ENCODE measurements around the gene FAM81A. TPM values are rescaled to one million over a fixed set of nuclear protein-coding genes. Genes with fewer than 3 reads are reported as not detected.

Gene FAM81A
- total RNA-seq, 4 donors from 2014 or later, result 0.27 to 14.3 (median 2.4) TPM

DNA sequence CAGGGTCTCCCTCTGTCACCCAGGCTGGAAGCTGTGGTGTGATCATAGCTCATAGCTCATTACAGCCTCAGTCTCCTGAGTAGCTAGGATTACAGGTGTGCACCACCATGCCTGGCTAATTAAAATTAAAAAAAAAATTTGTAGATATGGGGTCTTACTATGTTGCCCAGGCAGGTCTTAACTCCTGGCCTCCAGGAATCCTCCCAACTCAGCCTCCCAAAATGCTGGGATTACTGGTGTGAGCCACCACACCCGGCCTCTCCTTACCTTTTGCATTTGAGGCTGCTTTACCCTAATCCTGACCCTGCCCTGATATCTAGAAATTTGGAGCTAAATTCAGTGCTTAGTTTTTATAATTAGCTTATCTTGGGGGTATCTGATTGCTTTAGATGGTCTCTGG, 90.4 kb downstream of the FAM81A start:
- Histone ChIP-seq H3K9me3 (no peaks in the 10 kb centered on the region), H3K36me3 (no peaks in the 10 kb centered on the region), H3K4me3 (replicated peaks in 1 of 3) (no peak overlapping the region), H3K27me3 (no peaks in the 10 kb centered on the region), H3K4me1 (peaks cover 0 to 5% of the 10 kb centered on the region in 2 donors), H3K27ac (no peak overlapping the region)
- no peak for DNase-seq
- 88 to 94% methylated on average over 1 of the region's 1 CpG for WGBS, 2 donors
- TF ChIP-seq POLR2A (IDR thresholded peaks at IDR 0.05), result no peak
- TF ChIP-seq, protein P1, sequence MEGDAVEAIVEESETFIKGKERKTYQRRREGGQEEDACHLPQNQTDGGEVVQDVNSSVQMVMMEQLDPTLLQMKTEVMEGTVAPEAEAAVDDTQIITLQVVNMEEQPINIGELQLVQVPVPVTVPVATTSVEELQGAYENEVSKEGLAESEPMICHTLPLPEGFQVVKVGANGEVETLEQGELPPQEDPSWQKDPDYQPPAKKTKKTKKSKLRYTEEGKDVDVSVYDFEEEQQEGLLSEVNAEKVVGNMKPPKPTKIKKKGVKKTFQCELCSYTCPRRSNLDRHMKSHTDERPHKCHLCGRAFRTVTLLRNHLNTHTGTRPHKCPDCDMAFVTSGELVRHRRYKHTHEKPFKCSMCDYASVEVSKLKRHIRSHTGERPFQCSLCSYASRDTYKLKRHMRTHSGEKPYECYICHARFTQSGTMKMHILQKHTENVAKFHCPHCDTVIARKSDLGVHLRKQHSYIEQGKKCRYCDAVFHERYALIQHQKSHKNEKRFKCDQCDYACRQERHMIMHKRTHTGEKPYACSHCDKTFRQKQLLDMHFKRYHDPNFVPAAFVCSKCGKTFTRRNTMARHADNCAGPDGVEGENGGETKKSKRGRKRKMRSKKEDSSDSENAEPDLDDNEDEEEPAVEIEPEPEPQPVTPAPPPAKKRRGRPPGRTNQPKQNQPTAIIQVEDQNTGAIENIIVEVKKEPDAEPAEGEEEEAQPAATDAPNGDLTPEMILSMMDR (IDR thresholded peaks at IDR 0.05), result no peak
- intact Hi-C loops (cut with DNase I), result no loop called here

DNA sequence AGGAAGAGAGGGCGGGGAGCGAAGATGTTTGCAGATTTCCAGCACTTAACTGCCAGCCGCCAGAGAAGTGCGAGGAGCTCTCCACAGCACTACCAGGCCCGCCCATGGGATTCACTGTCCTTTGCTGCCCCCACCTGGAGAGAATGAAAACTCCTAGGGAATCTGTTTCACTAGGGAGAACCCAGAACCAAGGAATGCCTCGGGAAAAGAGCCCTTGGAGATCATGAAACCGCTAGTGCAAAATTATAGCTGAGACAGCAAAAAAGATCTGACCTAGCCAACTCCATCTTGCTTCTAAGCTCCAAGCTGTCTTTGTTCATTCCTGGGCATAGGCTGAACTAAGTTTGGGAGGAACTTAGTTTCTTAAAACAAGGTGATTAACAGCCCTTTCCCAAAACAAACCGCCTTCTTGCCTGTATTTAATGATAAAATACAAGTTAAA, 91.0 kb downstream of the FAM81A start:
- DNase-seq, result peak; percentile 86 to 89
- 13% methylated on average over 8 of the region's 8 CpGs for WGBS, 2 donors
- no peak for TF ChIP-seq POLR2A (IDR thresholded peaks at IDR 0.05)
- TF ChIP-seq, protein P1 (IDR thresholded peaks at IDR 0.05), result peak; percentile 46 to 90 (median 79)

DNA sequence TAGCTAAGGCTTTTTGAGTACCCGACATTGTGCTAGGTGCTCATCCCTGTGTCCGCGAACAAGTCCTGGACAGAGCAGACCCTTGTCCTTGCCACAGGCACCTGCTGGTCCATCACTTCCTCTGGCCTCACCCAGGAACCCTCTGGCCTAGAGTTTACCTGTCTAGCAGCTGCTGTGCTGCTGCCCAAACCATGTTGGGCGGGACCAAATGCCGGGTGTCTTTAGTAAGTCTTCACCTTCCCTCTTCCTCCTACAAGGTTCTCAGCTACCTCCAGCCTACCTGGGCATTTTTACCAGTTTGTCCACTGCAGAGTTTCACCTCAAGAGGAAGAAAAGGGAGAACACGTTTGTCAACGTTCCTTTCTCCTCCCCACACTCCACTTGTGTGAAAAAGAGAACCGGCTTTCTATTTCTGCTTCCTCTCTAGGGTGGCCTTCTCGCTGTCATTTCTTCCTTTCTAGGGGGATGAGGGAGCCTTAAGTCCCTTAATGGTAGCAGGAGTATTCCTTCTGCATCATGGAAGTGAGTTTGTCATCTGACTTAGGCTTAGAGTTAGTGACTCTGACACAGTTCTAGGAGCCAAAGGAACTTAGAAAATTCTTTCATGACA, 93.2 kb downstream of the FAM81A start:
- DNase-seq, result no peak
- Histone ChIP-seq H3K4me3 (replicated peaks in 1 of 3) (no peak overlapping the region), H3K36me3 (no peaks in the 10 kb centered on the region), H3K4me1 (peaks cover 0 to 5% of the 10 kb centered on the region in 2 donors), H3K27me3 (no peaks in the 10 kb centered on the region), H3K27ac (no peak overlapping the region), H3K9me3 (no peaks in the 10 kb centered on the region)
- intact Hi-C loops (cut with DNase I), result loop anchor here (10.0 kb wide), 1 partner anchor 84 kb away; the partner anchor contains the start of gene GCNT3
- no peak for TF ChIP-seq POLR2A (IDR thresholded peaks at IDR 0.05)
- TF ChIP-seq, protein P1 (IDR thresholded peaks at IDR 0.05), result no peak
- 73 to 78% methylated on average over 9 of the region's 9 CpGs for WGBS, 2 donors

More for the DNA sequence above, 91.0 kb downstream of the FAM81A start:
- intact Hi-C loops (cut with DNase I), result no loop called here
- no peaks in the 10 kb centered on the region for H3K9me3 ChIP-seq
- no peak overlapping the region for H3K4me3 ChIP-seq (replicated peaks in 1 of 3)
- no peak overlapping the region for H3K27ac ChIP-seq
- H3K27me3 ChIP-seq, result no peaks in the 10 kb centered on the region
- peaks cover 0 to 5% of the 10 kb centered on the region in 2 donors for H3K4me1 ChIP-seq
- no peaks in the 10 kb centered on the region for H3K36me3 ChIP-seq

DNA sequence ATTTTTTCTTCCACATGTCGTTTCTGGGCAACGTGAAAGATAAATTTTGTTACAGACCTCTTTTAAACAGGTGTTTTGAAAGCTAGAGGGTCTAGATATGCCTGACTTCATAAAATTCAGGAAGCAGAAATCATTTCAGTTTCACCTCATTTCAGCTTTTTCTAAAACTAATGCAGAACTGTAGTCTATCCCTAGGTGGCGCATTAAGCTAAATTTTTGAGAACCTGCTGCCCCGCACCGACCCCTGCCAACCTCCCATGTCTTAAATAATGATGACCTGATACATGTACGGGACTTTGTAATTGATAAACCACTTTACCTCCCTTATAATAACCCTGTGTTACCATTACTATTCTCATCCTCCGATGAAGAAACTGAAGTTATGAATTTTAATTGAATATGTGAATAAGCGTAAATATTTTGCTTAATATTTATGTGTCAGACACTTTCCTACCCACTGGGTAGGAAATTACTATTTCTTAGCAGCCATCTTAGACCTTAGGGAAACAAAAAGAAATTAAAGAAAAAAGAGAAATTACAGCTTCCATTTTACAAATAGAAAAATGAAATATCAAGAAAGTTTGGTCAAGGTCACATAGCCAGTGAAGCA, 94.9 kb downstream of the FAM81A start:
- peak; percentile 37 to 48 for DNase-seq
- intact Hi-C loops (cut with DNase I), result loop anchor here (10.0 kb wide), 1 partner anchor 82 kb away; the partner anchor contains the start of gene GCNT3
- peak overlapping the region; percentile 38 to 55 (median 46) for H3K27ac ChIP-seq
- no peak overlapping the region for H3K4me3 ChIP-seq (replicated peaks in 1 of 3)
- H3K27me3 ChIP-seq, result no peaks in the 10 kb centered on the region
- TF ChIP-seq, protein P1 (IDR thresholded peaks at IDR 0.05), result peak; percentile 39 to 82 (median 64)
- no peak for TF ChIP-seq POLR2A (IDR thresholded peaks at IDR 0.05)
- H3K9me3 ChIP-seq, result no peaks in the 10 kb centered on the region
- no peaks in the 10 kb centered on the region for H3K36me3 ChIP-seq
- H3K4me1 ChIP-seq, result peaks cover 0 to 5% of the 10 kb centered on the region in 2 donors
- WGBS, 2 donors, result 14 to 15% methylated on average over 8 of the region's 8 CpGs

DNA sequence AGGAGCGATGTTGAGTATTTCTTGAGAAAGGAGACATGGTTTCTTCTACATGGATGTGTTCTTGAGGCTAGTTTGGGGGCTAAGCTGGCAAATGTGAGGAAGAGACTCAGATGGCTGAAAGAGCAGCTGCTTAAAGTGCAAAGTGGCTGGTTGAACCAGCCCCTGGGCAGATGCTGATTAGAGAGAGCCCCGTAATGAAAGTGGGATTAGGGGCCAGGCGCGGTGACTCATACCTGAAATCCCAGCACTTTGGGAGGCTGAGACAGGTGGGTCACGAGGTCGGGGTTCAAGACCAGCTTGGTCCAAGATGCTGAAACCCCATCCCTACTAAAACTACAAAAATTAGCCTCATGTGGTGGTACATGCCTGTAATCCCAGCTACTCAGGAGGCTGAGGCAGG, 98.6 kb downstream of the FAM81A start:
- intact Hi-C loops (cut with DNase I), result loop anchor here (10.0 kb wide), 1 partner anchor 78 kb away; the partner anchor contains the start of gene GCNT3
- H3K27ac ChIP-seq, result no peak overlapping the region
- H3K36me3 ChIP-seq, result no peaks in the 10 kb centered on the region
- DNase-seq, result no peak
- no peak overlapping the region for H3K4me3 ChIP-seq (replicated peaks in 1 of 3)
- H3K27me3 ChIP-seq, result no peaks in the 10 kb centered on the region
- H3K4me1 ChIP-seq, result peaks cover 0 to 5% of the 10 kb centered on the region in 2 donors
- TF ChIP-seq, protein P1 (IDR thresholded peaks at IDR 0.05), result no peak
- TF ChIP-seq POLR2A (IDR thresholded peaks at IDR 0.05), result no peak
- WGBS, 2 donors, result 88 to 90% methylated on average over 6 of the region's 6 CpGs
- H3K9me3 ChIP-seq, result no peaks in the 10 kb centered on the region

All from thyroid gland (tissue), 4 donors.